Esophagus muscularis mucosa (tissue), 4 donors: Measurements from ENCODE around the gene RXRB. TPM values are rescaled to one million over a fixed set of nuclear protein-coding genes. Genes with fewer than 3 reads are reported as not detected.

Source experiments
- DNase-seq: peaks from one replicate; pipeline ENCODE4 v3.0.0-alpha.2; 2017; ENCODE audit errors: extremely low spot score
- H3K27ac ChIP-seq, 4 donors: fragments of 200-600 bp; sonication (generic); replicated peaks in 1 of 4; 1 replicate in 3 of 4; 2 replicates in 1 of 4; pipeline ENCODE4 v1.5.1; 2016 to 2019; ENCODE audit warnings: mild to moderate bottlenecking in 1 of 4
- H3K27me3 ChIP-seq, 4 donors: fragments of 200-600 bp; sonication (generic); one replicate each; pipeline versions ENCODE4 v1.5.1 to v1.6.0; 2016 to 2019
- H3K36me3 ChIP-seq, 4 donors: fragments of 200-600 bp; sonication (generic); one replicate each; pipeline ENCODE4 v1.5.1; 2016 to 2019
- H3K4me1 ChIP-seq, 4 donors: fragments of 200-600 bp; sonication (generic); one replicate each; pipeline ENCODE4 v1.5.1; 2016 to 2019
- H3K4me3 ChIP-seq, 4 donors: fragments of 200-600 bp; sonication (generic); 1 replicate in 2 of 4; 2 replicates in 2 of 4; pipeline ENCODE4 v1.5.1; 2016 to 2019; ENCODE audit warnings: mild to moderate bottlenecking in 4 of 4, moderate library complexity in 1 of 4
- H3K9me3 ChIP-seq, 4 donors: fragments of 200-600 bp; sonication (generic); 1 replicate in 3 of 4; 2 replicates in 1 of 4; pipeline ENCODE4 v1.5.1; 2016 to 2019
- CTCF ChIP-seq, 3 experiments: fragments of 200-600 bp in 2 of 3; fragments of 450-650 bp in 1 of 3; sonication (generic) in 2 of 3; IDR thresholded peaks; one replicate each; pipeline ENCODE4 v1.5.1; 2017 to 2019; ENCODE audit warnings: antibody characterized with exemption in 3 of 3, mild to moderate bottlenecking in 2 of 3, moderate library complexity in 1 of 3
- EP300 ChIP-seq: sonication (generic); formaldehyde crosslinking; IDR thresholded peaks from one replicate; pipeline ENCODE4 v1.6.1; 2017; ENCODE audit warnings: antibody characterized with exemption
- POLR2A ChIP-seq: fragments of 450-650 bp; IDR thresholded peaks from one replicate; pipeline ENCODE4 v1.6.1; 2017; ENCODE audit warnings: antibody characterized with exemption, moderate library complexity, mild to moderate bottlenecking, low read depth
- POLR2AphosphoS5 ChIP-seq, 2 donors: sonication (generic); formaldehyde crosslinking; IDR thresholded peaks; one replicate each; pipeline ENCODE4 v1.6.1; 2017; ENCODE audit warnings: antibody characterized with exemption in 2 of 2
- WGBS: methylation state at CpG from one replicate; pipeline ENCODE4 v1.1.5; 2018; 5-methylcytosine and 5-hydroxymethylcytosine counted together
- intact Hi-C: fragments of 100-400 bp; cut with DNase I; formaldehyde crosslinking; loops from one replicate; pipeline ENCODE4 v1.15.1; 2023
- total RNA-seq, 4 donors: library from RNA; depleted of rRNA; stranded (reverse); fragments of >200 nt; gene quantifications; one replicate each; pipeline versions ENCODE4 v1.1.0 to v1.2.1, GENCODE V29; 2016

Gene RXRB
- total RNA-seq, 4 donors from 2014 or later, result 21.5 to 34.1 (median 32.2) TPM

GRCh38 chr6:33171880-33172687, 28.4 kb downstream of the RXRB start:
- Histone ChIP-seq H3K4me1 (no peaks in the 10 kb centered on the region), H3K27ac (no peak overlapping the region), H3K9me3 (no peaks in the 10 kb centered on the region), H3K36me3 (no peaks in the 10 kb centered on the region), H3K4me3 (no peak overlapping the region), H3K27me3 (no peaks in the 10 kb centered on the region)
- no peak for DNase-seq
- intact Hi-C loops, result no loop called here
- TF ChIP-seq POLR2A, result no peak
- no peak for TF ChIP-seq CTCF (IDR thresholded peaks at IDR 0.05)
- TF ChIP-seq EP300, result no peak
- TF ChIP-seq POLR2AphosphoS5 (IDR thresholded peaks at IDR 0.05), result no peak
- WGBS, result 78% methylated on average over 8 of the region's 8 CpGs

GRCh38 chr6:33171016-33171879, 29.2 kb downstream of the RXRB start:
- WGBS, result 74% methylated on average over 5 of the region's 11 CpGs
- no peaks in the 10 kb centered on the region for H3K9me3 ChIP-seq
- intact Hi-C loops, result no loop called here
- H3K36me3 ChIP-seq, result no peaks in the 10 kb centered on the region
- H3K4me3 ChIP-seq, result no peak overlapping the region
- no peaks in the 10 kb centered on the region for H3K4me1 ChIP-seq
- DNase-seq, result no peak
- no peak for TF ChIP-seq POLR2A
- TF ChIP-seq POLR2AphosphoS5 (IDR thresholded peaks at IDR 0.05), result no peak
- no peak for TF ChIP-seq EP300
- TF ChIP-seq CTCF (IDR thresholded peaks at IDR 0.05), result no peak
- H3K27me3 ChIP-seq, result no peaks in the 10 kb centered on the region
- no peak overlapping the region for H3K27ac ChIP-seq

- no peaks in the 10 kb centered on the region for H3K4me1 ChIP-seq
- H3K36me3 ChIP-seq, result no peaks in the 10 kb centered on the region
- no peak for DNase-seq
- TF ChIP-seq EP300 (no peak), POLR2A (no peak), CTCF (IDR thresholded peaks at IDR 0.05) (no peak), POLR2AphosphoS5 (IDR thresholded peaks at IDR 0.05) (no peak)
- H3K27me3 ChIP-seq, result no peaks in the 10 kb centered on the region
- 90% methylated on average over 7 of the region's 9 CpGs for WGBS
- H3K4me3 ChIP-seq, result no peak overlapping the region
- H3K9me3 ChIP-seq, result no peaks in the 10 kb centered on the region
- no peak overlapping the region for H3K27ac ChIP-seq
- intact Hi-C loops, result no loop called here
Observed at GRCh38 chr6:33170176-33171015, 30.1 kb downstream of the RXRB start.

- intact Hi-C loops, result no loop called here
- WGBS, result 93% methylated on average over 10 of the region's 10 CpGs
- peaks cover 0 to 4% (median 0%) of the 10 kb centered on the region in 4 donors for H3K27me3 ChIP-seq
- no peak for TF ChIP-seq CTCF (IDR thresholded peaks at IDR 0.05)
- no peak for TF ChIP-seq POLR2AphosphoS5 (IDR thresholded peaks at IDR 0.05)
- TF ChIP-seq POLR2A, result no peak
- no peak for TF ChIP-seq EP300
- no peak overlapping the region for H3K27ac ChIP-seq
- no peaks in the 10 kb centered on the region for H3K4me1 ChIP-seq
- no peak for DNase-seq
- H3K4me3 ChIP-seq, result no peak overlapping the region
- no peaks in the 10 kb centered on the region for H3K36me3 ChIP-seq
- no peaks in the 10 kb centered on the region for H3K9me3 ChIP-seq
Observed at GRCh38 chr6:33169291-33170175, 30.9 kb downstream of the RXRB start.
